Left lung (tissue), 10 donors: ENCODE results near the gene MST1R. TPM values are rescaled to one million over a fixed set of nuclear protein-coding genes. Genes with fewer than 3 reads are reported as not detected.
A peak's percentile ranks its signal among the peaks of the same experiment; 100 is the strongest.

Experiments used
- ATAC-seq: fragments of 200-7000 bp; cut with Tn5 transposase; one replicate; pipeline ENCODE4 v1.9.1; 2020; ENCODE audit warnings: moderate library complexity
- DNase-seq, 4 donors: peaks; one replicate each; pipeline ENCODE4 v3.0.0-alpha.2; 2013 to 2020
- H3K27ac ChIP-seq, 2 donors: fragments of 200-600 bp; sonication (generic) in 1 of 2; one replicate each; pipeline versions ENCODE4 v1.5.0 to v1.8.0; 2020 to 2021
- H3K27me3 ChIP-seq, 2 donors: fragments of 200-600 bp; sonication (generic) in 1 of 2; one replicate each; pipeline versions ENCODE4 v1.5.0 to v1.8.0; 2020 to 2021
- H3K36me3 ChIP-seq, 2 donors: fragments of 200-600 bp; sonication (generic) in 1 of 2; one replicate each; pipeline versions ENCODE4 v1.5.0 to v1.8.0; 2020 to 2021
- H3K4me1 ChIP-seq, 2 donors: fragments of 200-600 bp; one replicate each; pipeline ENCODE4 v1.8.0; 2021
- H3K4me3 ChIP-seq, 2 donors: fragments of 200-600 bp; sonication (generic) in 1 of 2; one replicate each; pipeline versions ENCODE4 v1.5.0 to v1.8.0; 2020 to 2021; ENCODE audit warnings: mild to moderate bottlenecking in 1 of 2
- H3K9me3 ChIP-seq, 2 donors: fragments of 200-600 bp; sonication (generic) in 1 of 2; one replicate each; pipeline versions ENCODE4 v1.5.0 to v1.8.0; 2020 to 2021
- CTCF ChIP-seq, 2 donors: fragments of 200-600 bp; sonication (generic) in 1 of 2; IDR thresholded peaks; one replicate each; pipeline versions ENCODE4 v1.5.0 to v1.8.0; 2021; ENCODE audit warnings: antibody characterized with exemption in 2 of 2
- intact Hi-C, 2 donors: fragments of 100-400 bp; cut with DNase I; formaldehyde crosslinking; loops; one replicate each; pipeline versions ENCODE4 v1.11.2 to v1.14.2; 2022
- polyA plus RNA-seq, 6 donors: library from polyadenylated mRNA; unstranded; fragments of 120-200 nt; gene quantifications; one replicate each; pipeline ENCODE4 v1.2.1, GENCODE V29; 2013; ENCODE audit not compliant: insufficient read length in 6 of 6
- total RNA-seq, 2 donors: library from RNA; stranded (reverse); fragmentation: NEBNext Ultra II Directional; extraction: Animal tissue kit (Norgen Biotek cat#: 25700); gene quantifications; one replicate each; pipeline ENCODE4 v1.2.1, GENCODE V29; 2021
- donor health status: DM: no; HTN: yes; CAD: no.
- donor health status: DM: no; HTN: no; CAD: no.

The MST1R gene
- total and polyA plus RNA-seq, 8 donors = 6.0 to 54.7 (median 9.1) TPM

- DNase-seq = no peak
- TF ChIP-seq CTCF (IDR thresholded peaks at IDR 0.05) = no peak
- Histone ChIP-seq H3K36me3 (no peaks in the 10 kb centered on the region), H3K4me3 (no peak overlapping the region), H3K9me3 (no peaks in the 10 kb centered on the region), H3K27ac (no peak overlapping the region), H3K27me3 (peaks cover 19 to 63% of the 10 kb centered on the region in 2 donors), H3K4me1 (peaks cover 0 to 7% of the 10 kb centered on the region in 2 donors)
- ATAC-seq = no peak
- intact Hi-C loops = no loop called here
Measured at GRCh38 chr3:49864505-49864904, 39.2 kb downstream of the MST1R start.

GRCh38 chr3:49859576-49860305, 43.9 kb downstream of the MST1R start:
- TF ChIP-seq CTCF (IDR thresholded peaks at IDR 0.05) = no peak
- no peak for DNase-seq
- Histone ChIP-seq H3K27ac (no peak overlapping the region), H3K9me3 (no peaks in the 10 kb centered on the region), H3K4me3 (no peak overlapping the region), H3K36me3 (no peaks in the 10 kb centered on the region), H3K4me1 (peaks cover 0 to 17% of the 10 kb centered on the region in 2 donors), H3K27me3 (peaks cover 0 to 18% of the 10 kb centered on the region in 2 donors)
- intact Hi-C loops = no loop called here
- no peak for ATAC-seq

- no peaks in the 10 kb centered on the region for H3K36me3 ChIP-seq
- H3K27ac ChIP-seq = peak within 1 kb of the TSS; percentile 65 to 76
- peak within 1 kb of the TSS; percentile 51 to 64 for H3K4me3 ChIP-seq
- no peaks in the 10 kb centered on the region for H3K27me3 ChIP-seq
- DNase-seq (peak; percentile 93 to 97 (median 94)), ATAC-seq (peak; percentile 100)
- intact Hi-C loops = no loop called here
- no peaks in the 10 kb centered on the region for H3K9me3 ChIP-seq
- peaks cover 0 to 17% of the 10 kb centered on the region in 2 donors for H3K4me1 ChIP-seq
- no peak for TF ChIP-seq CTCF (IDR thresholded peaks at IDR 0.05)
Measured at GRCh38 chr3:49856181-49857005, 47.3 kb downstream of the MST1R start, which contains the start of gene TRAIP. Gene TRAIP (minus strand): TSS chr3:49856564. CDS start chr3:49856453, 111 bp downstream.

GRCh38 chr3:49855662-49856061, 48.0 kb downstream of the MST1R start:
- Histone ChIP-seq H3K4me3 (peak overlapping the region; percentile 51 to 64), H3K36me3 (no peaks in the 10 kb centered on the region)
- intact Hi-C loops = no loop called here

More at GRCh38 chr3:49855662-49856061, 48.0 kb downstream of the MST1R start:
- peaks cover 0 to 17% of the 10 kb centered on the region in 2 donors for H3K4me1 ChIP-seq
- H3K27me3 ChIP-seq = no peaks in the 10 kb centered on the region
- ATAC-seq (no peak), DNase-seq (no peak)
- H3K27ac ChIP-seq = no peak overlapping the region
- no peak for TF ChIP-seq CTCF (IDR thresholded peaks at IDR 0.05)
- no peaks in the 10 kb centered on the region for H3K9me3 ChIP-seq
